NCI-H1694 (cell line): ENCODE data around the gene ADRB2.
"Not testable (repeated sequence)": the region's sequence is repeated elsewhere in the genome, so short reads cannot be mapped to it uniquely, and the experiment has no call there.

Experiments used
- DNase-seq: peaks from one replicate; lab custom pipeline; 2025; lab: John Stamatoyannopoulos, UW

ADRB2 gene

DNA sequence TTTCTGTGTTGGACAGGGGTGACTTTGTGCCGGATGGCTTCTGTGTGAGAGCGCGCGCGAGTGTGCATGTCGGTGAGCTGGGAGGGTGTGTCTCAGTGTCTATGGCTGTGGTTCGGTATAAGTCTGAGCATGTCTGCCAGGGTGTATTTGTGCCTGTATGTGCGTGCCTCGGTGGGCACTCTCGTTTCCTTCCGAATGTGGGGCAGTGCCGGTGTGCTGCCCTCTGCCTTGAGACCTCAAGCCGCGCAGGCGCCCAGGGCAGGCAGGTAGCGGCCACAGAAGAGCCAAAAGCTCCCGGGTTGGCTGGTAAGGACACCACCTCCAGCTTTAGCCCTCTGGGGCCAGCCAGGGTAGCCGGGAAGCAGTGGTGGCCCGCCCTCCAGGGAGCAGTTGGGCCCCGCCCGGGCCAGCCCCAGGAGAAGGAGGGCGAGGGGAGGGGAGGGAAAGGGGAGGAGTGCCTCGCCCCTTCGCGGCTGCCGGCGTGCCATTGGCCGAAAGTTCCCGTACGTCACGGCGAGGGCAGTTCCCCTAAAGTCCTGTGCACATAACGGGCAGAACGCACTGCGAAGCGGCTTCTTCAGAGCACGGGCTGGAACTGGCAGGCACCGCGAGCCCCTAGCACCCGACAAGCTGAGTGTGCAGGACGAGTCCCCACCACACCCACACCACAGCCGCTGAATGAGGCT lies at the start of gene ADRB2:
TSS of gene ADRB2 (plus strand) at position 559 of the 686 bp plus-strand sequence. CDS start 221 bp downstream, outside the sequence.
- DNase-seq: no peak

DNA sequence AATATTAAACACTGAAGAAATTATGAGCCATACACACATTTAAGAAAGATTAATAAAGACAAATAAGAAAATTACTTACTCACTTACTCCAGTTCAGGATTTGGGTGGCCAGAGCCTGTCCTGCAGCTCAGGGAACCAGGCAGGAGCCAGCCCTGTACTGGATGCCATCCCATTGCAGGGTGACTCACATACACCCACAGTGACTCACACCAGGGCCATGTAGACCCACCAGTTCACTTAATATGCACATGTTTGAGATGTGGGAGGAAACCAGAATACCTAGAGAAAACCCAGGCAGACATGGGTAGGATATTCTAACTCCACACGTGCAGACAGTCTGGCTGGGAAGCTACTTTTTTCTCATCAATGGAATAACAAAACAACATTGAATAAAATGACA lies 49.6 kb upstream of the ADRB2 start:
- DNase-seq: no peak

DNA sequence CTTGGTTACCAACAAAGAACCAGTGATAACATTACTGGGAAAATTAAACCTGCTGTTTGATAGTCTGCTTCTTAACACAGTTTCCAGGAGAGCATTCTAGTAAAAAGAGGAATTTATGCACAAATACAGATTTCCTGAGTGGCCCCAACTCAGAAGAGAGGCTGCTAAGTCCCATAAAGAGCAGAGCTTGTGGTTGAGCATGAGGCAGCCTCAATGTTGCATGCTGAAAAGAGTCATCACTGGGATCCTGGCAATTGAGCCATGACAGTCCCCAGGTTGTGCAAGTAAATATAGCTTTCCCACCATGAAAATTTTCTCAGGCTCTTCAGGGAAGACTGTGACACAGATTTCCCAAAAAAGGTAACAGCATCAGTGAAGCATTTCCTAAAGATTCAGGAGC lies 47.5 kb upstream of the ADRB2 start:
- no peak for DNase-seq

DNA sequence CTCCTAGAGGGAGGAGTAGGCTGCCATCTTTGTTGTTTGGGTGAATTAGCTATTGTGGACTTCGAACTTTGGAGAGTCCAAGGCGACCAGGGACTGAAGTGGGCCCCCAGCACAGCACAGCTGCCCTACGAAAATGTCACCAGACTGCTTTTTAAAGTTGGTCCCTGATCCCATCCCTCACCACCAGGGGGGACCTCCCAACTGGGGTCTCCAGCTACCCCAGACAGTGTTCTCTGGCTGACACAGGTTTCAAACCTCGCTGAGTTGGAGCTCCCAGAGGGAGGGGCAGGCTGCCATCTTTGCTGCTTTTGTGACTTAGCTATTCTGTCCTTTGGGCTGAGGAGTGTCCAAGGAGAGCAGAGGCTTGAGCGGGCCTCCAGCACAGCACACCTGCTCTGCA lies 45.7 kb upstream of the ADRB2 start:
- no peak for DNase-seq

DNA sequence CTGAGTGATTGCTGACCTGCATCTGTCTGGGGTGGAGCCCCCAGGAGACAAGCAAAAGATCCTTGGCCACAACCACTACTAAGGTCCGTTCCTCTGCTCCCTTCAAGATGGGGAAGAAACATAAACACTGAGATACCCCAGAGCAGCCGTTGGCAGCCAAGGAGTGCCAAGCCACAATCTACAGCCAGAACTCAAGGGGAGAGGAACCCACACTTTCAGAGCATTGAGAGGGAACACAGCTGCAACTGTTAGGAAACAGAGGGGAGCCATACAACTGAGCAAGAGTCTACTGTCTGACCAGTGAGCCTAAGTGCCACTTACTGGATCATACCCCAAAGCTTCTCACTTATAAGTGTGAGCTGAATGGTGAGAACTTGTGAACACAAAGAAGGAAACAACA lies 44.6 kb upstream of the ADRB2 start:
- no peak for DNase-seq

DNA sequence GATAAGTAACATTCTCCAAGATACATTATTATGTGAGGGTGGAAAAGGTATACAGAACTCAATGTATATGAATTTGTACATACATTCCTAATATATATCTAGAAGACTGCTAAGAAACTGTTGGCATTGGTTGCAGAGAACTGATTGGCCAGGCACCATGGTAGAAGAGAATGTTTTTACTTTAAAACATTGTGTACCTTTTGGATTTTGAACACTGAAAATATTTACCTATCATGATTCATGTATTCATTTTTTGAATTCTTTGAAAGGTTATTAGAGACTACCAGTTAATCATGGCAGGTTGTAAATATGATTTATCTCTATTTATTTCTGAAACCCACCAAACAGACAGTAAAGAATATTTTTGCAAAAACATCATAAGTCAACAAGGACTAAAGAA lies 41.2 kb upstream of the ADRB2 start:
- no peak for DNase-seq

DNA sequence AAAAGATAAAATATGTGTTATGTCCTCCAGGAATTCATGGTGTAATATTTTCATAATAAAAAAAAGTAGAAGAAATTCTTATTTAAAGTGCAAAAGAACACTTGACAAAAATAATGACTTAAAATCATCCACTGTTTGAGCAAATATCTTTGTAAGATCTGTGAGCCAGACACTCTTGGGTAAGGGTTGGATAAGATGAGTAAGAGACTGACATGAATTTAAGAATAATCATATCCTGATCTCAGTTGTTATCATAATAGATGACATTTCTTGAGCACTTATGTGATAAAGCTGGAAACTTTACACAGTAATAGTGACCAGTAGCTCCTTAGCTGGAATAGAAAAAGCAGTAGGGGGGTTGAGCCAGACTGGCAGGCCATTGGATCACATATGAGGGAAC lies 40.0 kb upstream of the ADRB2 start:
- DNase-seq: no peak

DNA sequence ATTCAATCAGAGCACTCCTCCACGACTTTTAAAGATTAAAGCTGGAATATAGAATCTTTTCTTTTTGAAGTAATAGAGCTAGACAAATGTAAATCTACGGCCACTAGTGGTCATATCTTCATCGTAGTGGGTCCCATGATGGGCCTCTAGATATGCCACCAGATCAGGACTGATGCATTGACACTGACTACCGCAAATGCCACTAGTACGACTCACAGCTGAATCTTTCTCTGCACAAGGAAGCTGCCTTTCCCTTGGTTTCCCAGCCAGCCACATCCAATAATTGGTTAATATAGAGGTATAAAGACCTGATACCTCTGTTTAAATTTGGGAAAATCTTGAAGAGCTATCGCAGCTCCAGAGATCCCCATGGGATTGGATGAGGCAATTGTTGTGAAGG lies 37.8 kb upstream of the ADRB2 start:
- DNase-seq: no peak

DNA sequence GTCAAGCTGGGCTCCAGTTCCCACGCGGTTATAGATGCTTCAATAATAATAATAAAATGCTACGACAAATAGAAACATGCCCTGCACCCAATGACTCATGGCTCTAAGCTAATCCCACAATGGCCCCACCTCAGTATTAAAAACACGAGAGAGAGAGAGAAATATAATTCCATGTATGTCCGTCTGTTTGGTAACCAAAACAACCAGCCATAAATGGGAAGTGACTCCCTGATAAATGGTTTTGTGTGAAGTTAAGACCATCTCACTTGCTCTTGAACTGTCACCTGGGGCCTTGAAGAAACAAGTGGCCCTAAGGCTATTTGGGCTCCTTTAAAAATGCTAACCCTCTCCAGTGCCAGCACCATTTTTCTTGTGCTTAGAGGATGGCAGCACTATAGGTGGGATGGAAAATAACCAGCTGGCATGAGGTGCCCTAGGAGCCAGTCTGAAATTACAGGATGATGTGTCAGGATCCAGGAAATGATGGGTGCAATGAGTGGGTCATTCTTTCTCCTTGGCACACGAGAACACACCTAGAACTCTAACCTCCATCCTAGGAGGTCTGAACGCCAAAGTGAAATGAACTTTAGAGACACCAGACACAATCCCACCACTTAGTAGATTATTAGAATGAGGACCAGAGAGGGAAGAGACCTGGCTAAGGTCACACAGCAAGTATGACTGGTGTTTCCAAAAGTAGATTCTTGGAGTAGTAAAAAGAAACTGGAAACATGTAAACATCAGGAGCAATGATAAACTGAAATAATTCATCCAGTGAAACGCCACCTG lies 35.7 kb upstream of the ADRB2 start:
- no peak for DNase-seq

DNA sequence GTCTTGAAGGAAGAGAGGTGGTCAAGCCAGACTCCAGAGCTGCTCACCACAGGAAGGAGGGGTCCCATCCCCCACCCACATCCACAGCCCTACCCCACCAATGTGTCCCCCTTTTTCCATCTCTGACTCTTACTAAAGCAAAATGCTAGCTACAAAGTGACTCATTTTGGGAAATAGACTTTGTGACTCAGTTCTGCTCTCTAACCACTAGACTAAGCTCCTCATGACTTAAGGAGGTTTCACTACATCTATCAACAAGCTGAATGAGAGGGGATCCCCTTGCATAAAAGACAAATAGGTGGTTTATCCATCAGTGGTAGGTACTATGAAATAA lies 35.1 kb upstream of the ADRB2 start:
- no peak for DNase-seq

DNA sequence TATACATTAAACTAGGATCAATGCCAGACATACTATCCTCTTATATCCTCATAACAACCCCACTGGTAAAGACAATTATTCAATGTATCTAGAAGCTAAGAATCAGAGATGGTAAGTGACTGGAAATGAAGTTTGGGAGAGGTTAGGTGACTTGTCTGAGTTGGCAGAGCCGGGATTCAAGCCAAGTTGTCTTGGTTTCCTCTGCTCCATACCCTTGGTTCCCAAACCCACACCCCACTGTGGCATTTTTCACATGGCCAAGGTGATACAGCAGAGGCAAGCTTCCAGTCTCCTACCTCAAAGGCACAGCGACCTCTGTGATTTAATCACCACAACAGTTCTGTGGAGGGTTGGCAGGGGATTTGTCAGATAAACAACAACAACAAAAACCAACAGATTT lies 34.7 kb upstream of the ADRB2 start:
- DNase-seq: no peak

DNA sequence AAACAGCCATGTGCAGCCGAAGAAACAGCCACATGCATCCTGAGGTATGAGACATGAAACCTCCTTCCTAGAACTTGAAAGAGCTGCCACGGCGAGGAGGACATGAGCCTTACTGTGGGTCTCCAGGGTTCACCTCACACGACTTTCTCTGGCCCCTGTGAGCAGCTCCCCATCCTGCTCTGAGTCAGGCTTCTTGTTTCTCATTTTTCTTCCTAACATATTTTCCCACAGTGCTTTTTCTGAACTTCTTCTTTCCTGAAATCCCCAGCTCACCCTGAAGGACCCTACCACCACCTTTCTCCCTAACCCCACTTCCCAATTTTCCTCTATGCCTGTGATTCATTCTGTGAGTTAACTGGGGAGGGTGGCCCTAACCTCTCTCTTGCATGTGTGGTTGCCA lies 33.7 kb upstream of the ADRB2 start:
- DNase-seq: no peak

DNA sequence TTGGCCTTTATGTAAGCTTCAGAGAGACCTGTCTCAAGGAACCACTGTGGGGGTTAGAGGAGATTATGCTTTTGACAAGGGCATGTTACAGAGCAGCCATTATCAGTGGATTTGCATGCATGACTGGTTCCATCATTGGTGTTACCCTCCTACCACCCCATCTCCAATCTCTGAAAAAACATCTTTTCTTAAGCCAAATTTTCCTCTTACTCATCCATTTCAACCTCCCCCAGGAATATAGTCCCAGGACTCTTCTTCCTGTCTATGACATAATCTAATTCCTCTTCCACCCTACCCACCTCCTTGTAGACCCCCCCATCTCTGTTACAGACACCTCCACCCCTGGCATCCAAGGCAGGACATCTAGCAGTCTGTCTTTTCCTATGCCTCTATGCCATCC lies 33.1 kb upstream of the ADRB2 start:
- DNase-seq: no peak

DNA sequence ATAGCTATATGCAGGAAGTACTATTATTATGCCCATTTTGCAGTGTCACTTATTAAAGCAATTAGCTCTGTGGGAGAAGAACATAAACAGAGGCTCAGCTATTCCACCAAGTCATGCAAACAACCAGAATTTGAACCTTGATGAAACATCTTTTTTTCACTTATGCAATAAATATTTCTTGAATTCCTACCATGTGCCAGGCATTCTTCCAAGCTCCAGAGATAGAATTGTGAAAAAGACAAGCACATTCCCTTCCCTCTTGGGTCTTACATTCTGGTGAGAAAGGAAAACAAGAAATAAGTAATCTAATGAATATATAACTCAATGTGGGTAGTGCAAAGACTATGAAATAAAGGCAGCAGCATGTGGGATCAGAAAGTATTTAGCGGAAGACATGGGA lies 32.1 kb upstream of the ADRB2 start:
- no peak for DNase-seq

DNA sequence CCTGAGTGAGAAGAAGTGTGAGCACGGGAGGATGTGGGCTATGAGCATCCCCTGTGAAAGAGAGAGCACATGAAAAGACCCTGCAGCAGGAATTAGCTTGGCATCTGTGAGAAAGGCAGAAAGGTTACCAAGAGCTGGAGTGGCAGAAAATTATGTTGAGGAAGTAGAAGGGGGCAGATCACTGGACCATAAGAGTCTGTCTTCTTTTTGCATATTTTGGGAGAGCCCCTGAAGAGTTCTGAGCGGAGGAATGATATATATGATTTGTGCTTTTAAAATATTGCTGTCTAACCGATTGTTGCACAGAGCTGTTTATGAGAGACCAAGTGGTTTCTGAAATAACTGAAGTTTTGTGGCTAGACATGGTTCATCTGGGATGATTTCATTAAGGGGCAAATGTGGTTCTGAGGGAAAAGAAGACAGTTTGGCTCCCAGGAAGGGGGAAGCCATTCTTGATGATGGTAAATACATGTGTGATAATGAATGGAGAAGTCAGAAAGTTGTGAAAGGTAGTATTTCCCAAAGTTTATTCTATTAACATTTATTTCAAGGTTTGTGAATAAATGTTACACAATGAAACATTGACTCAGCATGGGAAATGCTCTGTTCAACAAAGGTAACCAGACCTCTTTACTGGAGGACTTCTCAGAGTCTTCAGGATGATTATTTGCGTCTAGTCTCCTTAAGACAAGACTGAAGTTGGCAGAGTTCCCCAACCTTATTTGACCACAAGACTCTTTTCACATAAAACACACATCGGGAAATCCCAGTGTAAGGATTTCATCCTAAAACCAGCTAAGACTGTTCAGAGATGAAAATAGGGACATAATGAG lies 31.5 kb upstream of the ADRB2 start:
- no peak for DNase-seq

DNA sequence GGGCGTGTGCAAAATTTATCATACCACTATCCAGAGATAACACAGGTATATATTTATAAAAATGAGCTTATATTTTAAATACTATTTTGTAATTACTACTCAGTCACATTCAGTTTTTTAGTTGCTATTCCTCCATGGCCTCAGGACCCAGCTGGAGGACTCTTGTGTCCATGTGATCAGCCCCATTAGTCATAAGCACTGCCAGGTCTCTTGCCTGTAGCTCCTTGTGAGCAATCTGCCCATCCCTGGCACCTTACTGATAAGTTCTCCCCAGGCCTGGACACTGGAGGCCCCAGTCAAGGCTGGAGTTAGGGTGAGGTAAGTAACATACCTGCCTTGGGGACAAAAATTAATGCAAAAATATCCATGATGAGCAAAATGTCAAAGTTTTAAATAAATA lies 29.5 kb upstream of the ADRB2 start:
- DNase-seq: no peak

DNA sequence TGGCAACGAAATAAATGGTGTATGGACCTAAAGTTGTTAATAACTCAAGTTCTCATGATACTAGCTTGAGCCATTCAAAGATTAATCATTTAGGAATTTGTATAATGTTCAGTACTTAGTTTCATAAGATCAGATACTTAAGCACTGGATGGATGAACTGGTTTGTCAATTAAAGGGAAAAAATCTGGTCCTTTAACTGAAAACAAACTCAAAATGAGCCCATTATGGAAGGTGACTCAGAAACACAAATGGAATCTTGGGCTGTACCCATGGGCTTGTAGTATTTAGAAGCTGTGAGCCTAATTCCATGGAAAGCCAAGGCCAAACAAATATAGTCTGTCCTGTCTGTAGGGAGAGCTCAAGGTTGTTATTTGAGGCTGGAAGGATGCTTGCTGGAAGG lies 27.6 kb upstream of the ADRB2 start:
- no peak for DNase-seq

DNA sequence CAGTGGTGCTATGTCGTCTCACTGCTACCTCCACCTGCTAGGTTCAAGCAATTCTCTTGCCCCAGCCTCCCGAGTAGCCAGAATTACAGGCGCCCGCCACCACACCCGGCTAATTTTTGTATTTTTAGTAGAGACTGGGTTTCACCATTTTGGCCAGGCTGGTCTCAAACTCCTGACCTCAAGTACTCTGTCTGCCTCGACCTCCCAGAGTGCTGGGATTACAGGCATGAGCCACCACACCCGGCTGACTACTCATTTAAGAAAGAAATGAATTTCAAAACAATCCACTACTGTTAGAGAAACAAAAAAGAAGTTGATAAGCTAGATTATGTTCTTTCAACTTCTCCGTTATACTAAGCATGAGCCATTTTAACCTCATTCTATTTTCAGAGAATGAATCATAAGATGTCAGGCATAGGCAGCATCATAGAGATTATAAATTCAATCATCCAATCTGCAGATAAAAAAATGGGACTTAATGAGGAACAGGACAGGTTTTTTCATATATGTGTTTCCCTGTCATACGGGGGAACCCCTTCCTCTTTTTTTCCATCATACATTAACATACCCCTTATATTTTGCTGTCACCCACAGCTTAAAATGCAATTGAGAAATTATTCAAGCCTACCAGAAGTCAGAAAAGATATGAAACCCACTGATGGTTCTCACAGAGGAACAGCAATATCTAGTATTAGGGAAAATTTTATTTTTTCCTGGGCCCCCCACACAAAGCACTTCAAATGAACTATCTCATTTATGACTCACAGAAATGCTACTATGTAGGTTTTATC lies 26.5 kb upstream of the ADRB2 start:
- DNase-seq: no peak

DNA sequence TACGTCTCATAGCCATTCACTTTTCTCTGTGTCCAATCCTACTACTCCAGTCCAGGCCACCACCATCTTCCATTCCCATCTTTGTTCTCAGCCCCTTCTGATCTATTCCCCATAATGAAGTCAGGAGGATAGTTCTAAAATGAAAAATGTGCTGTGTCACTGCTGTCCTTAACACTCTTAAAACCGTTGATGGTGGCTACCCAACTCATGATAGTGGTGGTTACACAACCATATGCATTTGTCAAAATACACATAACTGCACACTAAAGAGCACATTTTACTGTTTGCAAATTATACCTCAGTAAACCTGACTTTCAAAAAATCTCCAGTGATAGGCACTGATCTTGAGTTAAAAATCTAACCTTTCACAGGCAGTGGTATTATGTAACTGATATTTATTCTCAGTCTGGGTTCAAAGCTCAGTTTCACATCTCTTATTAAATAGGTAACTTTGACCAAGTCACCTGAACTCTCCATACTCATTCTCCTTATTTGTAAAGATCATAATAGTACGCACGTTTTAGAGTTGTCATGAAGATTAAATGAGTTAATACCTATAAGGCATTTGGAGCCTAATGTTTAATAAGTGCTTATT lies 24.6 kb upstream of the ADRB2 start:
- DNase-seq: no peak

DNA sequence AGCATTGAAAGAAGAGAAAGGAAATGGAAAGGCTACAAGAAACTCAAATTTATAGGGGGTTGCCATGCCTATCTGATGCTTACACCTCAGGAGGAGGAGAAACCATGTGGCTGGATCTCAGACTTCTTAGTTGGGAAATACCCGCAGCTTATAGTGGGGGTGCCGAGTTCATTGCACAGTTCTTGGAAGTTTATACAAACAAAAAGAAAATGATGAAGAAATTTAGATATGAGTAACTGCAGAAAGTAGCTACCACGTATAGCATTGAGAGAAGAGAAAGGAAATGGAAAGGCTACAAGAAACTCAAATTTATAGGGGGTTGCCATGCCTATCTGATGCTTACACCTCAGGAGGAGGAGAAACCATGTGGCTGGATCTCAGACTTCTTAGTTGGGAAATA lies 23.0 kb upstream of the ADRB2 start:
- DNase-seq: not testable (repeated sequence)

DNA sequence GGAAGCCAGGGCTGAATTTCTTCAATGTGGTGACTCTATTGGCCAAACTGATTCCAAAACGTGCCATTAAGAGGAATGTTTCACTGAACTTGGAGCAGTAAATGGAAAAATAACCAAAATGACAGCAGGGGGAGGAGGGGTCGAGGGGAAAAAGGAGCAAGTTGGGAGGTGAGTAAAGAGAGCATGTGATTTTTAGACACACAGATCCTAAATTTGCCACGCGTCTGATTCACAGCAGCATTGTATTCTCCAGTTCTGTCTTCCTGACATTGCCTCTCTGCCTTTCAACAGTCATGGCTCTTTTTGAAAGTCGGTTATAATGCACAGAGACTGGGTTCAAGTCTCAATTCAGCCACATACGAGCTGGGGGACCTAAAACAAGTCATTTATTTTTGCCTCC lies 22.0 kb upstream of the ADRB2 start:
- DNase-seq: no peak
